Activated T-cell treated with anti-CD3 and anti-CD28 coated beads, Interleukin-2, amount 50 U/mL, for 72 hours (primary cell): ENCODE results near the gene THEM4. TPM values are rescaled to one million over a fixed set of nuclear protein-coding genes. Genes with fewer than 3 reads are reported as not detected.

ENCODE experiments used
- ATAC-seq, 2 donors: fragments of 150-1000 bp; cut with Tn5 transposase; replicated peaks in 1 of 2; 2 replicates each; pipeline ENCODE4 v1.10.0; 2021; ENCODE audit warnings: moderate library complexity in 2 of 2, mild to moderate bottlenecking in 1 of 2
- DNase-seq, 2 donors: peaks; one replicate each; pipeline ENCODE4 v3.0.0; 2021 to 2022; ENCODE audit warnings: mixed read lengths in 1 of 2
- H3K27ac Mint-ChIP-seq: one replicate; pipeline ENCODE4 v1.8.0; 2022; ENCODE audit warnings: mild to moderate bottlenecking, moderate library complexity, mixed read lengths
- H3K27me3 Mint-ChIP-seq: one replicate; pipeline ENCODE4 v1.8.0; 2022; ENCODE audit warnings: low read depth, mixed read lengths
- H3K36me3 Mint-ChIP-seq, 2 donors: one replicate each; pipeline ENCODE4 v1.8.0; 2022; ENCODE audit warnings: mixed read lengths in 2 of 2, mild to moderate bottlenecking in 1 of 2; ENCODE audit not compliant: insufficient read depth in 2 of 2
- H3K4me1 Mint-ChIP-seq: one replicate; pipeline ENCODE4 v1.8.0; 2022; ENCODE audit warnings: low read depth, mixed read lengths
- H3K4me3 Mint-ChIP-seq, 2 donors: one replicate each; pipeline ENCODE4 v1.8.0; 2022; ENCODE audit warnings: mild to moderate bottlenecking in 2 of 2, mixed read lengths in 2 of 2, moderate library complexity in 2 of 2
- H3K9me3 Mint-ChIP-seq, 2 donors: one replicate each; pipeline ENCODE4 v1.8.0; 2022; ENCODE audit warnings: mixed read lengths in 2 of 2
- total RNA-seq, 2 donors: library from RNA; stranded (reverse); gene quantifications; one replicate each; pipeline ENCODE4 v1.2.3, GENCODE V29; 2022

Gene THEM4
- total RNA-seq, 2 donors from 2014 or later: 40.5 to 41.5 TPM

- Mint-ChIP-seq H3K4me1 (peaks cover 57% of the 10 kb centered on the region), H3K27me3 (no peaks in the 10 kb centered on the region), H3K36me3 (peaks cover 0 to 2% of the 10 kb centered on the region in 2 donors), H3K27ac (no peak overlapping the region), H3K4me3 (no peak overlapping the region), H3K9me3 (no peaks in the 10 kb centered on the region)
- ATAC-seq: no peak
- no peak for DNase-seq
Measured at GRCh38 chr1:151943591-151943990, 34.3 kb upstream of the THEM4 start.

DNA sequence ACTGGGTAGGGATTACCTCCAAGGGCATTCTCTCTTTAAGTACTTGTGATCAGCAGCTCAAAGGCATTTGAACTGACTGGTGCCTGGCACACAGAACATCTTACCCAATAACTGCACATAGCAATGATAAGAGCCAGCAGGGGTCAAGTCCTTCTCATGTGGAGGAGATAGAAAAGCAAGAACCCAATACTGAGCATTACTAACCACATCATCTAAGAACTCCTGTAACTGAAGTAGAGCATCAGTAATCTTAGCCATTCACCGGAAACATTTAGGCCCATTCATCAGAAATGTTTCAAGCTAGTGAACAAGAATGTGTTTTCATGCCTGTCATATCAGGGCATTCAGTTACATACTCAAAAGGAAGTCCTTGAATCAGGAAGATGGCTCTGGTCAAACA, 33.6 kb upstream of the THEM4 start:
- Mint-ChIP-seq H3K27ac (no peak overlapping the region), H3K9me3 (no peaks in the 10 kb centered on the region), H3K4me1 (peaks cover 57% of the 10 kb centered on the region)

DNA sequence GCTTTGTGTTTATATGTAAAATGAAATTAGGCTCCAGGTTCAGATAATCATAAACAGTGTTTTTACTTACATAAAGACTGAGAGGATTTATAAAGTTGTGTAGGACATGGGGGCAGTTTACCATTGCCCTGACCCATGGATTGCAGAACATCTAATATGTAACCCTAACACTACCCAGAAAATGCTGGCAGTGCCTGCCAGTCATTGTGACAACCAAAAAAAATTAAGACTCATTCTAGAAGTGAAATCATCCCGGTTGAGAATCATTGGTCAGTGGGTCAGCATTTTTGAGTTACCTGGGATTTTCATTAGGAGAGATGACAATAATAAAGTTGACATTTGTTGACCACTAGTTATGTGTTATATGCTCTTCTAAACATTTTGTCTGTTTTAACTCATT, 31.2 kb upstream of the THEM4 start:
- Mint-ChIP-seq H3K9me3 (no peaks in the 10 kb centered on the region), H3K4me1 (peaks cover 42% of the 10 kb centered on the region), H3K27me3 (no peaks in the 10 kb centered on the region), H3K27ac (peak overlapping the region; percentile 9), H3K36me3 (peaks cover 0 to 2% of the 10 kb centered on the region in 2 donors), H3K4me3 (no peak overlapping the region)
- no peak for ATAC-seq
- DNase-seq: no peak

More for the DNA sequence above, 33.6 kb upstream of the THEM4 start:
- Mint-ChIP-seq H3K36me3 (peaks cover 0 to 2% of the 10 kb centered on the region in 2 donors), H3K4me3 (no peak overlapping the region), H3K27me3 (no peaks in the 10 kb centered on the region)
- DNase-seq: no peak
- ATAC-seq: no peak

GRCh38 chr1:151939779-151940178, 30.5 kb upstream of the THEM4 start:
- ATAC-seq (no peak), DNase-seq (no peak)
- Mint-ChIP-seq H3K4me3 (no peak overlapping the region), H3K36me3 (peaks cover 0 to 2% of the 10 kb centered on the region in 2 donors), H3K4me1 (peaks cover 34% of the 10 kb centered on the region), H3K27me3 (no peaks in the 10 kb centered on the region), H3K27ac (no peak overlapping the region), H3K9me3 (no peaks in the 10 kb centered on the region)

- no peak for ATAC-seq
Measured at GRCh38 chr1:151939141-151939540, 29.8 kb upstream of the THEM4 start.

GRCh38 chr1:151936653-151937052, 27.3 kb upstream of the THEM4 start:
- ATAC-seq (no peak), DNase-seq (no peak)
- Mint-ChIP-seq H3K4me3 (no peak overlapping the region), H3K27me3 (no peaks in the 10 kb centered on the region), H3K4me1 (peaks cover 16% of the 10 kb centered on the region), H3K27ac (no peak overlapping the region), H3K36me3 (peaks cover 0 to 2% of the 10 kb centered on the region in 2 donors), H3K9me3 (no peaks in the 10 kb centered on the region)

More at GRCh38 chr1:151939141-151939540, 29.8 kb upstream of the THEM4 start:
- Mint-ChIP-seq H3K9me3 (no peaks in the 10 kb centered on the region), H3K4me3 (no peak overlapping the region), H3K27ac (no peak overlapping the region), H3K36me3 (peaks cover 0 to 2% of the 10 kb centered on the region in 2 donors), H3K4me1 (peaks cover 33% of the 10 kb centered on the region), H3K27me3 (no peaks in the 10 kb centered on the region)
- DNase-seq: no peak

DNA sequence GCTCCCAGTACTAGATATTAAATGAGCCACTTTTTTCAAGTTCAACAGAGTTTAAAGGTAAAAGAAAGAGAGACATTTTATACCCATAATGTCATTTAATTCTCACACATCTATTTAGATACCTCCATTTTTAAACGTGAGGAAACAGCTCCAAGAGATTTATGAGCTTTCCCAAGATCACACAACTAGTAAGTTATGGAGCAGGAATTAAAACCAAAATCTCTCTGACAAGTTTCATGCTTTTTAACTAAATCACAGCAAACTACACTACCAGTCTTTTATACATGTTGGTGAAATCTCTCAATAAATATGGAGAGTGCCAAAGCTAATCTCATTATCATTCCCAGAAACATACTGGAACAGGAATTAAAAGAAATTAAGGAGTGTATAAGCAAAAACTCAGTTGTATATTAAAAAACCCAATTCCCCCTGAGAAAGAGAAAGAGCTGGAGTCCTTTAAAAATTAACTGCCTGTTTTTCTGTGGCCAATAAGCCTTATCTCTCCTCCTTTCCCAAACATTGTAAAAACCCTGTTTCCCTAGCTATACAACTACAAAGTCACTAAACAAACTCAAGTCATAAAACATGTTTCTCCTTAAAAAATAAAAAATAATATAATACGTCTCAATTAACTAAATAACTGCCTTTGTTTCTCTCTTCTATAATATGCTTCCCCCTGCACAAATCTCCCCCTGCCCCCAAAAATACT, 26.7 kb upstream of the THEM4 start:
- Mint-ChIP-seq H3K4me1 (peaks cover 9% of the 10 kb centered on the region), H3K36me3 (no peaks in the 10 kb centered on the region), H3K27ac (no peak overlapping the region), H3K9me3 (no peaks in the 10 kb centered on the region), H3K4me3 (no peak overlapping the region), H3K27me3 (no peaks in the 10 kb centered on the region)
- DNase-seq (no peak), ATAC-seq (no peak)

DNA sequence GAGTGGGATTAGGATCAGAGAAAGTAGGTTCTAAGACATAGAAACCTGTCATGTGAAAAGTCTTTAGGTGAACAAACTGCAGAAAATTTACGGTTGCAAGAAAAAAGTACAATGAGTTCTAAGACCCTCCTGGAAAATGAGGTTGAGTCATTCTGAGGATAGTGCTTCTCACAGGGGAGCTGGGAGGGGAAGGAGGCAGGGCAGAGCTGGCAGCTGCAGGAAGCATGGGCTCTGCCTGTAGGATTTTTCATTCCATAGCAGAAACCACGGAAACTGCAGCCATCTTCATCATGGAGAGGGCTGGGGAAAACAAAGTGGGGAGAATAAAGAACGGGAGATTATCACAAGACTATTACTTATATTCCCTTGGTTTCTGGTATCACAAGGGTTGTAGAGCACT, 25.8 kb upstream of the THEM4 start:
- peaks cover under 1% of the 10 kb centered on the region for H3K4me1 Mint-ChIP-seq
- no peaks in the 10 kb centered on the region for H3K27me3 Mint-ChIP-seq
- no peak overlapping the region for H3K27ac Mint-ChIP-seq
- no peak for DNase-seq
- no peak for ATAC-seq
- H3K4me3 Mint-ChIP-seq: no peak overlapping the region
- H3K9me3 Mint-ChIP-seq: no peaks in the 10 kb centered on the region
- H3K36me3 Mint-ChIP-seq: no peaks in the 10 kb centered on the region

GRCh38 chr1:151934048-151934493, 24.8 kb upstream of the THEM4 start:
- H3K4me1 Mint-ChIP-seq: no peaks in the 10 kb centered on the region
- peak; percentile 45 to 56 for DNase-seq
- ATAC-seq: peak; percentile 82 to 86
- no peaks in the 10 kb centered on the region for H3K9me3 Mint-ChIP-seq
- no peaks in the 10 kb centered on the region for H3K36me3 Mint-ChIP-seq
- no peak overlapping the region for H3K4me3 Mint-ChIP-seq
- no peak overlapping the region for H3K27ac Mint-ChIP-seq
- no peaks in the 10 kb centered on the region for H3K27me3 Mint-ChIP-seq

DNA sequence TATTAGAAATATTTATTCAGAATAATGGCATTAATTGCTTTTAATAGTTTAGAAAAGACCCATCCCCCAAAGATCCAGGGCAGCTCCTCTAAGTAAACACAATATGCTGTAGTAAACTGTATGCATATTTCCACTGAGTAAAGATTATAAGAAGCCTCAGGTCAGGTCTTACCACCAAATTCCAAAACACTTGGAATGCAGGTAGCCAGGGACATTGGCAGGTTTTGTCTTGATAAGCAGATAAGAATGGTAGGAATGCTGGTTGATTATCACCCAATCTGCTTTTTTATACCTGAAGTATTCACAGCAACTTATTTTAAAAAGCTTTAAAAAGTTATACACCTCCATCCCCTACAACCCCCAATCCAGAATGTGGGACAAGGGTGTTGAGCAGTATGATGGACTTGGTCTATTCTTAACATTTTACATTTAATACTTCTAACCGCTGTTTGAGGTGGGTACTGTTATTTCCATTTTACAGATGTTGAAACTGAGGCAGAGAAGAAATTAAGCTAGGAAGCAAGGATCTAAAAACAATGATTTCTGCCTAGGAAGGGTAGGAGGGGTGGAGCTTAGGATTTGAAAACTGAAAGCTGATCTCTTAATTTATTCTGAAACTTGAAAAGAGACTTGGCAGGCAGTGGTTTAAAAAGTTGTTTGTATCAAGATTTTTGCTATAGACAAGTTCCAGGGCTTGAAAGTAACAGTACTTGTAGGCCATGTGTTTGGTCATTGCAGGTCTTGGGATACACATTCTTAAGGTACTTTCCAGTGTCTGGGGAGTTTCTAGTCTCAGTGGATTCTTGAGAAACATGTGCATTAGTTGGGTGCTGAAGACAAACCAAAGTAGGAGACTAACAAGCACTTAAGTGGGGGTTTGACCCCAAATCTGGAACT, 15.6 kb upstream of the THEM4 start:
- peak overlapping the region; percentile 55 for H3K27ac Mint-ChIP-seq
- H3K27me3 Mint-ChIP-seq: no peaks in the 10 kb centered on the region
- DNase-seq: no peak
- peak overlapping the region; percentile 20 to 28 for H3K4me3 Mint-ChIP-seq
- H3K9me3 Mint-ChIP-seq: no peaks in the 10 kb centered on the region
- H3K4me1 Mint-ChIP-seq: peaks cover 20% of the 10 kb centered on the region
- ATAC-seq: peak; percentile 50 to 68
- H3K36me3 Mint-ChIP-seq: no peaks in the 10 kb centered on the region

DNA sequence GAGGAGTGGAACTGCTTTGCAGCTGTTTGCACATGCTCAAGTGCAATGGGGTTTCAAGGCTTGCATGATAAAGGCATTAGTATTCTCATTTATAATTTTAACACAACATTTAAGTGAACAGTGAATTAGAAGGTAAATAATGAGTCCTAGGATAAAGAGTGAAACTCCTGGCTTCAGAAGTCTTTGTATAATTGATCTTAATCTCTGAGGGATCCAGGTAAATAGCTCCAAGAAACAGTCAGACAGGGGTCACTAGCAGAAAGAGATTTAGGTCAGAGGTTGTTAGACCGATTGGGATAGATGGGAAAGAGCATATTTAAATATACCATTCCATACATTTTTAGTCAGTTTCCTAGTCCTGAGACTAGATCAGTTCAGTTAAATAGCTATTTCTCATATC, 14.1 kb upstream of the THEM4 start:
- H3K4me3 Mint-ChIP-seq: no peak overlapping the region
- ATAC-seq (no peak), DNase-seq (no peak)
- H3K9me3 Mint-ChIP-seq: no peaks in the 10 kb centered on the region
- no peaks in the 10 kb centered on the region for H3K36me3 Mint-ChIP-seq
- H3K27me3 Mint-ChIP-seq: no peaks in the 10 kb centered on the region
- no peak overlapping the region for H3K27ac Mint-ChIP-seq
- peaks cover 20% of the 10 kb centered on the region for H3K4me1 Mint-ChIP-seq

DNA sequence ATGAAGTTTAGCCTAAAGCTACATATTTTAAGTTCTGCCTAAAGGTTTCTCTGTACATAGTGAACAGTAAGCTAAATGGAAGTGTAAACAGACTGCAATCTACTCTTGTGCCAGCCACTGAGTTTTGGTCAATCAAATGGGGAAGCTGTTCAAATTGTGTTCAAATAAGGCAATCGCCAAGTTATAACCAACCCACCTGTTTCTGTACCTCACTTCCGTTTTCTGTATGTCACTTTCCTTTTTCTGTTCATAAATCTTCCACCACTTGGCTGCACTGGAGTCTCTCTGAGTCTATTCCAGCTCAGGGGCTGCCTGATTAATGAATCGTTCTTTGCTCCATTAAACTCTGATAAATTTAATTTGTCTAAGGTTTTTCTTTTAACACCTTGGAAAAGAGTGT, 10.8 kb upstream of the THEM4 start:
- H3K4me1 Mint-ChIP-seq: peaks cover 9% of the 10 kb centered on the region
- DNase-seq (no peak), ATAC-seq (no peak)
- no peaks in the 10 kb centered on the region for H3K9me3 Mint-ChIP-seq
- H3K4me3 Mint-ChIP-seq: peak overlapping the region in 1 of 2 donors; percentile 29
- H3K27me3 Mint-ChIP-seq: no peaks in the 10 kb centered on the region
- H3K36me3 Mint-ChIP-seq: no peaks in the 10 kb centered on the region
- H3K27ac Mint-ChIP-seq: no peak overlapping the region

- H3K4me3 Mint-ChIP-seq: no peak overlapping the region
- DNase-seq (no peak), ATAC-seq (no peak)
- no peaks in the 10 kb centered on the region for H3K9me3 Mint-ChIP-seq
- H3K36me3 Mint-ChIP-seq: no peaks in the 10 kb centered on the region
- H3K27me3 Mint-ChIP-seq: no peaks in the 10 kb centered on the region
- H3K27ac Mint-ChIP-seq: peak overlapping the region; percentile 1
- H3K4me1 Mint-ChIP-seq: no peaks in the 10 kb centered on the region
Measured at GRCh38 chr1:151918819-151919610, 9.7 kb upstream of the THEM4 start.
